Measurements from ENCODE around the gene LAYN.

GRCh38 chr11:111561791-111562325, 21.3 kb downstream of the LAYN start:
- TF ChIP-seq CTCF (IDR thresholded peaks at IDR 0.05; ENCODE audit: extremely low read depth in 1 of 2, insufficient read depth in 1 of 2, low read depth in 1 of 2, low read length in 2 of 2): no peak
- TF ChIP-seq, protein P1, sequence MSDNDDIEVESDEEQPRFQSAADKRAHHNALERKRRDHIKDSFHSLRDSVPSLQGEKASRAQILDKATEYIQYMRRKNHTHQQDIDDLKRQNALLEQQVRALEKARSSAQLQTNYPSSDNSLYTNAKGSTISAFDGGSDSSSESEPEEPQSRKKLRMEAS (IDR thresholded peaks at IDR 0.05; ENCODE audit: insufficient read depth, insufficient read length): no peak
- no peak for TF ChIP-seq POLR2A (IDR thresholded peaks at IDR 0.05; ENCODE audit: low read depth, low read length)
- TF ChIP-seq JUN (IDR thresholded peaks at IDR 0.05; ENCODE audit: borderline replicate concordance, insufficient read depth, insufficient read length, low read depth): no peak
- no peak for TF ChIP-seq EZH2 (IDR thresholded peaks at IDR 0.05; ENCODE audit: borderline replicate concordance, low read depth, low read length, severe bottlenecking)
- TF ChIP-seq POLR2AphosphoS5 (IDR thresholded peaks at IDR 0.05; ENCODE audit: insufficient read depth, low read depth, low read length): no peak
